Right cardiac atrium (tissue), 5 donors: Measurements from ENCODE around the gene CPN1. TPM values are rescaled to one million over a fixed set of nuclear protein-coding genes. Genes with fewer than 3 reads are reported as not detected.

Source experiments
- ATAC-seq, 2 donors: fragments of 200-7000 bp; cut with Tn5 transposase; one replicate each; pipeline versions ENCODE4 v1.8.0 to v1.9.1; 2020; ENCODE audit warnings: moderate library complexity in 2 of 2, mild to moderate bottlenecking in 1 of 2
- DNase-seq, 3 donors: peaks; one replicate each; pipeline ENCODE4 v3.0.0-alpha.2; 2020
- H3K27ac ChIP-seq: one replicate; pipeline ENCODE4 v1.5.1; 2013; ENCODE audit warnings: mild to moderate bottlenecking, low read length, control low read depth, moderate library complexity
- H3K27me3 ChIP-seq: one replicate; pipeline ENCODE4 v1.6.1; 2013; ENCODE audit not compliant: control insufficient read depth, insufficient read depth
- H3K4me1 ChIP-seq: one replicate; pipeline ENCODE4 v1.6.1; 2013; ENCODE audit warnings: low read length; ENCODE audit not compliant: control insufficient read depth, insufficient read depth
- H3K4me3 ChIP-seq: one replicate; pipeline ENCODE4 v1.5.1; 2013; ENCODE audit warnings: low read length, control low read depth
- H3K9me3 ChIP-seq: one replicate; pipeline ENCODE4 v1.6.1; 2013; ENCODE audit warnings: low read length; ENCODE audit not compliant: control insufficient read depth
- WGBS: extraction: QIAGEN DNeasy Blood & Tissue Kit; methylation state at CpG from one replicate; pipeline ENCODE4 v1.1.7; 2013; 5-methylcytosine and 5-hydroxymethylcytosine counted together
- intact Hi-C, 4 donors: fragments of 100-400 bp; cut with DNase I; formaldehyde crosslinking; loops; one replicate each; pipeline versions ENCODE4 v1.11.0 to v1.14.0; 2022 to 2023
- polyA plus RNA-seq: library from polyadenylated mRNA; stranded (reverse); fragments of 200-250 nt; gene quantifications from one replicate; pipeline ENCODE4 v1.2.3, GENCODE V29; 2013
- total RNA-seq, 4 donors: library from RNA; stranded (reverse); fragmentation: NEBNext Ultra II Directional; extraction: Animal tissue kit (Norgen Biotek cat#: 25700); gene quantifications; one replicate each; pipeline ENCODE4 v1.2.1, GENCODE V29; 2021
- donor health status: healthy with polysubstance abuse.
- donor health status: DM: no; HTN: yes; CAD: no.
- donor health status: DM: no; HTN: no; CAD: no.
- donor health status: DM: no; HTN: yes; CAD: no; lungs with severe emphysema.
- donor health status: DM: yes; HTN: yes; CAD: no.

The CPN1 gene
- total and polyA plus RNA-seq, 5 donors: not detected

GRCh38 chr10:99995269-99995668 lies 86.4 kb downstream of the CPN1 start:
- H3K27ac ChIP-seq: no peak overlapping the region

GRCh38 chr10:99994801-99995200 lies 86.9 kb downstream of the CPN1 start:
- intact Hi-C loops: no loop called here

More at GRCh38 chr10:99995269-99995668, 86.4 kb downstream of the CPN1 start:
- H3K9me3 ChIP-seq: no peaks in the 10 kb centered on the region
- 86% methylated on average over 3 of the region's 3 CpGs for WGBS
- H3K4me1 ChIP-seq: peaks cover 17% of the 10 kb centered on the region
- ATAC-seq (no peak), DNase-seq (no peak)
- H3K4me3 ChIP-seq: no peak overlapping the region
- intact Hi-C loops: no loop called here
- H3K27me3 ChIP-seq: no peaks in the 10 kb centered on the region

DNA sequence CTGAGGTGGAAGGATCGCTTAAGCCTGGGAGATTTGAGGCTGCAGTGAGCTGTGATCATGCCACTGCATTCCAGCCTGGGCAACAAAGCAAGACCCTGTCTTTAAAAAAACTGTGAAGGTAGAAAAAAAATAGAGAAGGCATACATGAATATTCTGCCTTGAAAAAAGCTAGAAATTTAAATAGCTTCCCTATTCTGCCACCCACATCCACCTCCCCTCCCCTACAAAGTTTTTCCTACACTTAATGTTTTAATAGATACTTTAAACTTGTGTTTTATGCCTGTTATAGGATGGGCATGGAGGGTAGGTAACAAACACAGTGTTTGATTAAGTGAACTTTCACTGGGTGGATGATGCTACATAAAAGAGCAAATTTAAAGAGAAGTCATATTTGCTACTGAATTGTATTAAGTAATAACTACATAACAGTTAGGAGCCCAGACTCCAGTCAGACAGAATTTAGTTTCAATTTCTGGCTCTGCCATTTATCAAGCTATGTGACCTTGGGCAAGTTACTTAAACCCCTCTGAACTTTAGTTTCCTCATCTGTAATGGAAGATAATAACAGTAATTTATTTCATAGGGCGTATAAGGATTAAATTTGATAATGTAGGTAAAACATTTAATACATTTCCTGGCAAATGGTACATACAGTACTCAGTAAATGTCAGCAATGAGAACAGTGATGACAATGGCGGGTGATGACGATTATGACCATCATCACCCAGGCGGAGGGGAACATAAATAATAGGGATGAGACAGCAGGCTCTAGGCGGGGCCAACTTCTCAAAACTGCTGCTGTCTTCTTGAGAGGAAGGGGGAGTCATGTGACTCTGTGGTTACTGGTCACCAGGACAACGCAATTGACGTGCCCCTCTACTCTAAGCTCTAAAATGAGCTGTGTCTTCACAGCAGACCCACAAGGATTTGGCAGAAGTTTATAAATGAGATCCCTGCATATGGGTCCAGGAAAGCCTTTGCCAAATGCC lies 87.7 kb downstream of the CPN1 start:
- Histone ChIP-seq H3K4me1 (peaks cover 14% of the 10 kb centered on the region), H3K4me3 (no peak overlapping the region), H3K27me3 (no peaks in the 10 kb centered on the region), H3K27ac (no peak overlapping the region), H3K9me3 (no peaks in the 10 kb centered on the region)
- ATAC-seq (peak; percentile 80 to 83), DNase-seq (peak in 2 of 3 donors; percentile 45 to 61)
- 65% methylated on average over 8 of the region's 8 CpGs for WGBS
- intact Hi-C loops: no loop called here

More at GRCh38 chr10:99994801-99995200, 86.9 kb downstream of the CPN1 start:
- no peaks in the 10 kb centered on the region for H3K9me3 ChIP-seq
- H3K4me1 ChIP-seq: peaks cover 15% of the 10 kb centered on the region
- no peak for DNase-seq
- H3K4me3 ChIP-seq: no peak overlapping the region
- H3K27me3 ChIP-seq: no peaks in the 10 kb centered on the region
- WGBS: 98% methylated on average over 5 of the region's 5 CpGs
- ATAC-seq: no peak
- H3K27ac ChIP-seq: no peak overlapping the region

Other genes starting within 250 kb of the CPN1 start
- 10 to 100 TPM in 1 of 4 donors, 1 to 10 TPM in 3; 7.6 to 10.0 (median 8.0) TPM for gene DNMBP, start 71.9 kb downstream of the CPN1 start, total RNA-seq
- 5.5 TPM for gene DNMBP, start 71.9 kb downstream of the CPN1 start, polyA plus RNA-seq
- 10 to 100 TPM in 1 of 4 donors, 1 to 10 TPM in 3; 8.3 to 10.3 (median 9.3) TPM for gene ERLIN1, start 104.2 kb upstream of the CPN1 start, total RNA-seq
- gene ERLIN1, start 104.2 kb upstream of the CPN1 start, polyA plus RNA-seq: 3.4 TPM
- gene CHUK, start 147.7 kb upstream of the CPN1 start, total RNA-seq: 10 to 100 TPM in 3 of 4 donors, 1 to 10 TPM in 1; 9.8 to 12.9 (median 10.3) TPM
- 6.0 TPM for gene CHUK, start 147.7 kb upstream of the CPN1 start, polyA plus RNA-seq
- 10 to 100 TPM; 13.2 to 15.5 (median 14.3) TPM for gene CWF19L1, start 185.8 kb upstream of the CPN1 start, total RNA-seq
- 14.4 TPM for gene CWF19L1, start 185.8 kb upstream of the CPN1 start, polyA plus RNA-seq
- 10 to 100 TPM; 18.6 to 26.1 (median 21.9) TPM for gene BLOC1S2, start 204.8 kb upstream of the CPN1 start, total RNA-seq
- gene BLOC1S2, start 204.8 kb upstream of the CPN1 start, polyA plus RNA-seq: 26.8 TPM
- not detected for gene PKD2L1, start 248.4 kb upstream of the CPN1 start, total RNA-seq
- gene PKD2L1, start 248.4 kb upstream of the CPN1 start, polyA plus RNA-seq: not detected